ENCODE data around the gene RAD51B. TPM values are rescaled to one million over a fixed set of nuclear protein-coding genes. Genes with fewer than 3 reads are reported as not detected.

RAD51B gene
- total RNA-seq, 4 donors from 2014 or later, result 12.6 to 26.4 (median 16.7) TPM

GRCh38 chr14:68191567-68192321, 372.2 kb downstream of the RAD51B start:
- no peak for TF ChIP-seq CTCF (IDR thresholded peaks at IDR 0.05)
- no peak for TF ChIP-seq POLR2A (IDR thresholded peaks at IDR 0.05)
- TF ChIP-seq EP300 (IDR thresholded peaks at IDR 0.05), result no peak
- no peaks in the 10 kb centered on the region for H3K4me1 ChIP-seq
- no peak for DNase-seq (ENCODE audit: low spot score in 2 of 2)
- no peaks in the 10 kb centered on the region for H3K27me3 ChIP-seq
- no peaks in the 10 kb centered on the region for H3K9me3 ChIP-seq
- H3K36me3 ChIP-seq, result no peaks in the 10 kb centered on the region
- H3K27ac ChIP-seq, result no peak overlapping the region
- no peak overlapping the region for H3K4me3 ChIP-seq

GRCh38 chr14:68192935-68193334, 373.4 kb downstream of the RAD51B start:
- WGBS, 2 donors, result 95 to 97% methylated on average over 2 of the region's 2 CpGs
- H3K4me3 ChIP-seq, result no peak overlapping the region
- no peak for DNase-seq (ENCODE audit: low spot score in 2 of 2)
- H3K9me3 ChIP-seq, result no peaks in the 10 kb centered on the region
- no peak overlapping the region for H3K27ac ChIP-seq
- TF ChIP-seq POLR2A (IDR thresholded peaks at IDR 0.05) (no peak), CTCF (IDR thresholded peaks at IDR 0.05) (no peak), EP300 (IDR thresholded peaks at IDR 0.05) (no peak)
- no peaks in the 10 kb centered on the region for H3K27me3 ChIP-seq
- H3K36me3 ChIP-seq, result no peaks in the 10 kb centered on the region
- H3K4me1 ChIP-seq, result no peaks in the 10 kb centered on the region

- 76 to 83% methylated on average over 3 of the region's 3 CpGs for WGBS, 2 donors
- H3K9me3 ChIP-seq, result no peaks in the 10 kb centered on the region
- H3K27me3 ChIP-seq, result no peaks in the 10 kb centered on the region
- DNase-seq (ENCODE audit: low spot score in 2 of 2), result no peak
- peaks cover 0 to 7% (median 0%) of the 10 kb centered on the region in 4 donors for H3K4me1 ChIP-seq
- TF ChIP-seq POLR2A (IDR thresholded peaks at IDR 0.05), result no peak
- no peak for TF ChIP-seq EP300 (IDR thresholded peaks at IDR 0.05)
- no peak for TF ChIP-seq CTCF (IDR thresholded peaks at IDR 0.05)
- no peak overlapping the region for H3K27ac ChIP-seq
- H3K36me3 ChIP-seq, result no peaks in the 10 kb centered on the region
- H3K4me3 ChIP-seq, result no peak overlapping the region
Measured at GRCh38 chr14:68193970-68194681, 374.5 kb downstream of the RAD51B start.

- Histone ChIP-seq H3K9me3 (no peaks in the 10 kb centered on the region), H3K4me3 (no peak overlapping the region), H3K36me3 (no peaks in the 10 kb centered on the region), H3K4me1 (peaks cover 0 to 17% (median 7%) of the 10 kb centered on the region in 4 donors), H3K27me3 (no peaks in the 10 kb centered on the region), H3K27ac (no peak overlapping the region)
- no peak for DNase-seq (ENCODE audit: low spot score in 2 of 2)
- 67 to 77% methylated on average over 1 of the region's 1 CpG for WGBS, 2 donors
- TF ChIP-seq EP300 (IDR thresholded peaks at IDR 0.05) (no peak), POLR2A (IDR thresholded peaks at IDR 0.05) (no peak), CTCF (IDR thresholded peaks at IDR 0.05) (no peak)
Measured at GRCh38 chr14:68195126-68195525, 375.5 kb downstream of the RAD51B start.

All from tibial nerve (tissue), 4 donors.